Neural cell (in vitro differentiated cells): ENCODE results near the gene SFI1.

Experiments used
- CTCF ChIP-seq: fragments of 450-650 bp; IDR thresholded peaks from 2 replicates; pipeline ENCODE4 v1.5.1; 2014; ENCODE audit warnings: antibody characterized with exemption, mild to moderate bottlenecking, moderate library complexity; ENCODE audit not compliant: poor library complexity, severe bottlenecking
- EP300 ChIP-seq: fragments of 450-650 bp; conservative IDR thresholded peaks from 2 replicates; pipeline ENCODE4 v1.6.1; 2014; ENCODE audit warnings: antibody characterized with exemption, mild to moderate bottlenecking, moderate library complexity; ENCODE audit not compliant: poor library complexity, severe bottlenecking
- EZH2 ChIP-seq: fragments of 200-600, 300-800 bp; shearing (Covaris generic), sonication (generic); IDR thresholded peaks from 2 replicates; pipeline ENCODE4 v1.6.1; 2014; ENCODE audit warnings: antibody characterized with exemption, low read length, borderline replicate concordance, mild to moderate bottlenecking; ENCODE audit not compliant: insufficient read depth, poor library complexity, severe bottlenecking
- MXI1 ChIP-seq: fragments of 450-650 bp; conservative IDR thresholded peaks from 2 replicates; pipeline ENCODE4 v1.6.1; 2014; ENCODE audit warnings: antibody characterized with exemption, mild to moderate bottlenecking; ENCODE audit not compliant: poor library complexity, severe bottlenecking
- POLR2AphosphoS5 ChIP-seq: IDR thresholded peaks from 2 replicates; pipeline ENCODE4 v1.6.1; 2012
- RAD21 ChIP-seq: fragments of 450-650 bp; conservative IDR thresholded peaks from 2 replicates; pipeline ENCODE4 v1.6.1; 2014; ENCODE audit warnings: antibody characterized with exemption, mild to moderate bottlenecking, moderate library complexity
- REST ChIP-seq: IDR thresholded peaks from 2 replicates; pipeline ENCODE4 v1.6.1; 2012; ENCODE audit warnings: borderline replicate concordance

GRCh38 chr22:31595271-31595670, 98.9 kb downstream of the SFI1 start:
- no peak for TF ChIP-seq REST
- TF ChIP-seq CTCF: no peak
- TF ChIP-seq RAD21: no peak
- no peak for TF ChIP-seq EZH2
- no peak for TF ChIP-seq POLR2AphosphoS5
- no peak for TF ChIP-seq EP300
- no peak for TF ChIP-seq MXI1
